ENCODE results near the gene KRT72. TPM values are rescaled to one million over a fixed set of nuclear protein-coding genes. Genes with fewer than 3 reads are reported as not detected.

The KRT72 gene
- total RNA-seq, 2 donors from 2014 or later = 0.43 TPM; not detected in 1

GRCh38 chr12:52587563-52587962, 13.7 kb downstream of the KRT72 start:
- DNase-seq (ENCODE audit: low spot score) (no peak), ATAC-seq (no peak)
- Mint-ChIP-seq H3K27me3 (peaks cover 0 to 7% of the 10 kb centered on the region in 2 donors), H3K4me3 (no peak overlapping the region), H3K4me1 (ENCODE audit: low read depth in 2 of 2) (peaks cover 29 to 33% of the 10 kb centered on the region in 2 donors), H3K27ac (no peak overlapping the region), H3K36me3 (no peaks in the 10 kb centered on the region), H3K9me3 (no peaks in the 10 kb centered on the region)

GRCh38 chr12:52585946-52586345, 15.3 kb downstream of the KRT72 start:
- H3K4me1 Mint-ChIP-seq (ENCODE audit: low read depth in 2 of 2) = peaks cover 29 to 33% of the 10 kb centered on the region in 2 donors
- DNase-seq (ENCODE audit: low spot score) (no peak), ATAC-seq (peak in 1 of 2 donors; percentile 29)
- H3K27me3 Mint-ChIP-seq = no peaks in the 10 kb centered on the region
- H3K36me3 Mint-ChIP-seq = no peaks in the 10 kb centered on the region
- H3K9me3 Mint-ChIP-seq = no peaks in the 10 kb centered on the region
- no peak overlapping the region for H3K4me3 Mint-ChIP-seq
- no peak overlapping the region for H3K27ac Mint-ChIP-seq

- no peak overlapping the region for H3K27ac Mint-ChIP-seq
- H3K9me3 Mint-ChIP-seq = no peaks in the 10 kb centered on the region
- H3K4me1 Mint-ChIP-seq (ENCODE audit: low read depth in 2 of 2) = peaks cover 32 to 33% of the 10 kb centered on the region in 2 donors
- DNase-seq (ENCODE audit: low spot score) (no peak), ATAC-seq (no peak)
- H3K36me3 Mint-ChIP-seq = no peaks in the 10 kb centered on the region
- H3K27me3 Mint-ChIP-seq = no peaks in the 10 kb centered on the region
- no peak overlapping the region for H3K4me3 Mint-ChIP-seq
These were observed 16.2 kb downstream of the KRT72 start for GRCh38 chr12:52585066-52585465.

- DNase-seq (ENCODE audit: low spot score) = no peak
- H3K27ac Mint-ChIP-seq = no peak overlapping the region
- H3K9me3 Mint-ChIP-seq = no peaks in the 10 kb centered on the region
- peaks cover 32 to 33% of the 10 kb centered on the region in 2 donors for H3K4me1 Mint-ChIP-seq (ENCODE audit: low read depth in 2 of 2)
- ATAC-seq = no peak
- H3K27me3 Mint-ChIP-seq = no peaks in the 10 kb centered on the region
- no peaks in the 10 kb centered on the region for H3K36me3 Mint-ChIP-seq
- no peak overlapping the region for H3K4me3 Mint-ChIP-seq
These were observed 17.0 kb downstream of the KRT72 start for GRCh38 chr12:52584156-52584682.

GRCh38 chr12:52582971-52583456, 18.2 kb downstream of the KRT72 start:
- Mint-ChIP-seq H3K9me3 (no peaks in the 10 kb centered on the region), H3K4me1 (ENCODE audit: low read depth in 2 of 2) (peaks cover 32 to 33% of the 10 kb centered on the region in 2 donors), H3K36me3 (no peaks in the 10 kb centered on the region), H3K4me3 (no peak overlapping the region), H3K27ac (no peak overlapping the region), H3K27me3 (no peaks in the 10 kb centered on the region)
- ATAC-seq (peak; percentile 67 to 82), DNase-seq (ENCODE audit: low spot score) (no peak)

- no peaks in the 10 kb centered on the region for H3K36me3 Mint-ChIP-seq
- no peak overlapping the region for H3K27ac Mint-ChIP-seq
- H3K9me3 Mint-ChIP-seq = no peaks in the 10 kb centered on the region
- no peak for DNase-seq (ENCODE audit: low spot score)
- no peak for ATAC-seq
- no peaks in the 10 kb centered on the region for H3K27me3 Mint-ChIP-seq
- no peak overlapping the region for H3K4me3 Mint-ChIP-seq
- peaks cover 32% of the 10 kb centered on the region in 2 donors for H3K4me1 Mint-ChIP-seq (ENCODE audit: low read depth in 2 of 2)
These were observed 18.8 kb downstream of the KRT72 start for GRCh38 chr12:52582486-52582885.

GRCh38 chr12:52581481-52581880, 19.8 kb downstream of the KRT72 start:
- Mint-ChIP-seq H3K4me1 (ENCODE audit: low read depth in 2 of 2) (peaks cover 24 to 25% of the 10 kb centered on the region in 2 donors), H3K9me3 (no peaks in the 10 kb centered on the region), H3K4me3 (no peak overlapping the region), H3K27me3 (peaks cover 0 to 3% of the 10 kb centered on the region in 2 donors), H3K27ac (no peak overlapping the region), H3K36me3 (no peaks in the 10 kb centered on the region)
- ATAC-seq (no peak), DNase-seq (ENCODE audit: low spot score) (no peak)

GRCh38 chr12:52581066-52581465, 20.2 kb downstream of the KRT72 start:
- H3K4me1 Mint-ChIP-seq (ENCODE audit: low read depth in 2 of 2) = peaks cover 24 to 25% of the 10 kb centered on the region in 2 donors
- no peaks in the 10 kb centered on the region for H3K36me3 Mint-ChIP-seq
- H3K27ac Mint-ChIP-seq = no peak overlapping the region
- no peaks in the 10 kb centered on the region for H3K9me3 Mint-ChIP-seq
- H3K27me3 Mint-ChIP-seq = peaks cover 0 to 3% of the 10 kb centered on the region in 2 donors
- DNase-seq (ENCODE audit: low spot score) (no peak), ATAC-seq (no peak)
- no peak overlapping the region for H3K4me3 Mint-ChIP-seq

GRCh38 chr12:52580496-52580895, 20.8 kb downstream of the KRT72 start:
- peaks cover 27% of the 10 kb centered on the region in 2 donors for H3K4me1 Mint-ChIP-seq (ENCODE audit: low read depth in 2 of 2)
- no peaks in the 10 kb centered on the region for H3K36me3 Mint-ChIP-seq
- ATAC-seq (no peak), DNase-seq (ENCODE audit: low spot score) (no peak)
- no peak overlapping the region for H3K27ac Mint-ChIP-seq
- H3K27me3 Mint-ChIP-seq = peaks cover 0 to 3% of the 10 kb centered on the region in 2 donors
- H3K4me3 Mint-ChIP-seq = no peak overlapping the region
- H3K9me3 Mint-ChIP-seq = no peaks in the 10 kb centered on the region

- Mint-ChIP-seq H3K27ac (no peak overlapping the region), H3K4me3 (no peak overlapping the region), H3K27me3 (peaks cover 0 to 3% of the 10 kb centered on the region in 2 donors), H3K4me1 (ENCODE audit: low read depth in 2 of 2) (peaks cover 25 to 26% of the 10 kb centered on the region in 2 donors), H3K9me3 (no peaks in the 10 kb centered on the region), H3K36me3 (no peaks in the 10 kb centered on the region)
- ATAC-seq = no peak
- DNase-seq (ENCODE audit: low spot score) = no peak
These were observed 21.5 kb downstream of the KRT72 start for GRCh38 chr12:52579468-52580465.

GRCh38 chr12:52578469-52578868, 22.8 kb downstream of the KRT72 start:
- Mint-ChIP-seq H3K4me3 (no peak overlapping the region), H3K36me3 (no peaks in the 10 kb centered on the region), H3K27ac (no peak overlapping the region), H3K4me1 (ENCODE audit: low read depth in 2 of 2) (peaks cover 17 to 26% of the 10 kb centered on the region in 2 donors), H3K9me3 (no peaks in the 10 kb centered on the region), H3K27me3 (peaks cover 0 to 3% of the 10 kb centered on the region in 2 donors)
- DNase-seq (ENCODE audit: low spot score) (no peak), ATAC-seq (no peak)

GRCh38 chr12:52577316-52577715, 23.9 kb downstream of the KRT72 start:
- H3K4me3 Mint-ChIP-seq = no peak overlapping the region
- DNase-seq (ENCODE audit: low spot score) (no peak), ATAC-seq (no peak)
- H3K9me3 Mint-ChIP-seq = no peaks in the 10 kb centered on the region
- H3K36me3 Mint-ChIP-seq = no peaks in the 10 kb centered on the region
- peaks cover 17 to 26% of the 10 kb centered on the region in 2 donors for H3K4me1 Mint-ChIP-seq (ENCODE audit: low read depth in 2 of 2)
- H3K27ac Mint-ChIP-seq = no peak overlapping the region
- H3K27me3 Mint-ChIP-seq = peaks cover 0 to 11% of the 10 kb centered on the region in 2 donors

GRCh38 chr12:52575948-52576347, 25.3 kb downstream of the KRT72 start:
- H3K27ac Mint-ChIP-seq = no peak overlapping the region
- H3K27me3 Mint-ChIP-seq = peaks cover 0 to 12% of the 10 kb centered on the region in 2 donors
- no peak for DNase-seq (ENCODE audit: low spot score)
- ATAC-seq = no peak
- H3K36me3 Mint-ChIP-seq = no peaks in the 10 kb centered on the region
- H3K9me3 Mint-ChIP-seq = no peaks in the 10 kb centered on the region
- H3K4me1 Mint-ChIP-seq (ENCODE audit: low read depth in 2 of 2) = peaks cover 17 to 31% of the 10 kb centered on the region in 2 donors
- no peak overlapping the region for H3K4me3 Mint-ChIP-seq

GRCh38 chr12:52575256-52575655, 26.0 kb downstream of the KRT72 start:
- peaks cover 19 to 29% of the 10 kb centered on the region in 2 donors for H3K4me1 Mint-ChIP-seq (ENCODE audit: low read depth in 2 of 2)
- no peak overlapping the region for H3K4me3 Mint-ChIP-seq
- H3K9me3 Mint-ChIP-seq = no peaks in the 10 kb centered on the region
- ATAC-seq = no peak
- no peaks in the 10 kb centered on the region for H3K36me3 Mint-ChIP-seq
- DNase-seq (ENCODE audit: low spot score) = no peak
- H3K27ac Mint-ChIP-seq = peak overlapping the region in 1 of 2 donors; percentile 45
- H3K27me3 Mint-ChIP-seq = peaks cover 0 to 12% of the 10 kb centered on the region in 2 donors

Measured in natural killer cell treated with Interleukin-12 subunit alpha and Interleukin-12 subunit beta and Interleukin-15 and Interleukin-18, amount 100 ng/mL, for 72 hours (primary cell).